ENCODE measurements around the gene SCMH1.

SCMH1 gene

GRCh38 chr1:41045740-41046139, 196.4 kb downstream of the SCMH1 start:
- TF ChIP-seq POLR2A (IDR thresholded peaks at IDR 0.05; ENCODE audit: low read depth, low read length): no peak
- DNase-seq (ENCODE audit: insufficient read length, low spot score): no peak
- no peak for FAIRE-seq

DNA sequence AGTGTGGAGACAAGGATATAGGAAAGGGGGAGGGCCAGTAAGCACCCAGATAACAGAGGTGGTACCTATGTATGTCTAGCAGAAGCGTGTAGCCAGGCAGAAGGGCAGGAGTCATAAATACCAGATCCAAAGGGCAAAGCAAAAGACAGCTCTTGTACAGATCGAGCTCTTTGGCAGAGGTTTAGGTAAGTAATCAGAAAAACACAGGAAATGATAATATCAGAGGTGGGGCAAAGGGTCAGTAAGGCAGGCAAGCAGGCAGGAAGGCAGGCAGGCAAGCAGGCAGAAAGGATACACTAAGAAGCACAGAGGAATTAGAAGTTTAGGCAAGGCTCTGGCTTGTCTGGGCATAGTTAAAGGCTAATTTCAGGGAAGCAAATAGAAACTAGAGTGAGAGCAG, 197.9 kb downstream of the SCMH1 start:
- no peak for TF ChIP-seq POLR2A (IDR thresholded peaks at IDR 0.05; ENCODE audit: low read depth, low read length)
- no peak for FAIRE-seq
- no peak for DNase-seq (ENCODE audit: insufficient read length, low spot score)

GRCh38 chr1:41041614-41042270, 200.4 kb downstream of the SCMH1 start:
- FAIRE-seq: no peak
- no peak for DNase-seq (ENCODE audit: insufficient read length, low spot score)
- no peak for TF ChIP-seq POLR2A (IDR thresholded peaks at IDR 0.05; ENCODE audit: low read depth, low read length)

DNA sequence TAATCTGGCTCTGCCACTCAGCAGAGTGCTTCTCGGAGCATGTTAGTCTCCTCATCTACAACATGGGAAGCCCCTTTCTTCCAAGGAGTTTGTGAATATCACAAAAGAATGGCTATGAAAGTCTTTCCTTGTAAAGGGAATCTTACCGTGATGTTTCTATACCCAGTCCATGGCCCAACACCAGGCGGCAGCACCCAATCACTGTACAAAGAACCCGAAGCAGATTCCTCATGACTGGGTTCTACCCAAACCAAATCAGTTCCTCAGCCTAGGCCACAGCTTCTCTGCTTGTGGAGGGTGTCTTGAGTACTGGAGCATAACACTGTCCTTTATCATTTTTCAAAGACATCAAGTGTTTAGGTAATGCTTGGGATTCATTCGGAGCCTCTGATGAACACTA, 204.0 kb downstream of the SCMH1 start:
- FAIRE-seq (no peak), DNase-seq (ENCODE audit: insufficient read length, low spot score) (no peak)
- TF ChIP-seq POLR2A (IDR thresholded peaks at IDR 0.05; ENCODE audit: low read depth, low read length): no peak

GRCh38 chr1:41037116-41037903, 204.8 kb downstream of the SCMH1 start:
- DNase-seq (ENCODE audit: insufficient read length, low spot score) (no peak), FAIRE-seq (no peak)
- TF ChIP-seq POLR2A (IDR thresholded peaks at IDR 0.05; ENCODE audit: low read depth, low read length): no peak

- no peak for DNase-seq (ENCODE audit: insufficient read length, low spot score)
- FAIRE-seq: no peak
- no peak for TF ChIP-seq POLR2A (IDR thresholded peaks at IDR 0.05; ENCODE audit: low read depth, low read length)
Observed at GRCh38 chr1:41033272-41033671, 208.8 kb downstream of the SCMH1 start.

GRCh38 chr1:41032147-41032546, 210.0 kb downstream of the SCMH1 start:
- DNase-seq (ENCODE audit: insufficient read length, low spot score): no peak
- FAIRE-seq: no peak
- no peak for TF ChIP-seq POLR2A (IDR thresholded peaks at IDR 0.05; ENCODE audit: low read depth, low read length)

- TF ChIP-seq POLR2A (IDR thresholded peaks at IDR 0.05; ENCODE audit: low read depth, low read length): no peak
- DNase-seq (ENCODE audit: insufficient read length, low spot score) (no peak), FAIRE-seq (no peak)
Observed at GRCh38 chr1:41030872-41031616, 211.1 kb downstream of the SCMH1 start.

DNA sequence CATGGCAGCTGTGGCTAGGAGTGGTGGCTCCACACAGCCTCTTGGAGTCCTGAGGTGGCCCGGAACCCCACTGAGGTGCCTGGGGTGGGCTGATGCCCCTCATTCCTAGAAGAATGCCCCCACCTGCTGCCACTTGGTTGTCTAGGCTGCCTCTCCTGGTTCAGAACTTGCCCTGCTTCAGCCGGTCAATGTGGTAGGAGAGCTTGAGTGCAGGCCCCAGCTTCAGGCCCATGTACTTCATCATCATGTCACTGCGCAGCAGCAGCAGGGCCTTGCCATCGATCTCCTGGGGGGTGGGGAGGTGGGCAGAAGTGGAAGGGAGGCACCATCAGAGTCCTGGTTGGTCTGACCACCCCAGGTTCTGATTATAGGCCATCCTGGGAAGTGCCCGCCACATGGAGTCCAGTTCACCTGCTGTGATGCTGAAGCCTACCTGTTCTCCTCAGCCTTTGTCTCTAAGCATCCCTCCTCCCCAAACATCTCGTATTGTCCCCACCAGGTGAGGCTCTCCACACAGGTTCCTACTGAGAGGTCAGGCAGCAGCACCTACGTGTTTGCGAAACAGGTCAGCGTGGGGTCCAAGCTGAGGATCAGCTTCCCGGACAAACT, 214.0 kb downstream of the SCMH1 start:
- DNase-seq (ENCODE audit: insufficient read length, low spot score): no peak
- no peak for FAIRE-seq
- no peak for TF ChIP-seq POLR2A (IDR thresholded peaks at IDR 0.05; ENCODE audit: low read depth, low read length)

DNA sequence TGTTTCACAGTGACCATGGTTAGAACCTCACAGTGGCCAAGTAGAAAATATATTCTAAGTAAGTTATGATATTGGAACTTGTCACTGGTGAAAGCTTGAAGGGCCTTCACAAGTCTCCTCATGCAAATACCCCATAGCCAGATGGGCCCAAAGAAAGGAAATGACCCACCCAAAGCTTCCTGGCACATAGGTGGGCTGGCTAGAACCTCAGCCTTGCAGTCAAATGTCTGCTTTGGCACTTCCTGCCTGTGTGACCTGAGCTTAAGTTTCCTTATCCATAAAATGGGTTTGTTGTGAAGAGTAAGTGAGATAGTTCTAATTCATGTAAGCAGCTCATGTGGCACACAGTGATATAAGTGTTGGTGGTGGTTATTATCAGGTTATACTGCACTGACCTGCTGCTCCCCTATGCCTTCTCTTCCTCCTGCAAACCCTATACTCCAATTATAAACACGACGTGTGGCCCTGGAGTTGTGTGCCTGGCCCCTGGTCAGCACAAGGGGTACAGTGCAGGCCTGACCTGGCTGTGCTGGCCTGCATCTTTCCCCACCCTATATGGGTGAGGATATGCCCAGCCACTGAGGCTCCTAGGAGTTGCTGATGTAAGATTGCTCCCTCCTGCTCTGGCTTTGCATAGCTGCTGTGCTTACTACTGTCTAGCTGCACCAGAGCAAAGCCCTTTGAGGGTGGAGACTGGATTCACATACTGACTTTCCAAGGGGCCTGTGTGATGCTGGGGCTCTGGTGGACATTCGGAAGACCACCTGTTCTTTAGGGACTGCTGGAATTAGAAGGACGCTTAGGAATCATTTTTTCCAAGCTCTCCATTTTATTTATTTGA, 215.9 kb downstream of the SCMH1 start:
- DNase-seq (ENCODE audit: insufficient read length, low spot score) (no peak), FAIRE-seq (no peak)
- no peak for TF ChIP-seq POLR2A (IDR thresholded peaks at IDR 0.05; ENCODE audit: low read depth, low read length)

DNA sequence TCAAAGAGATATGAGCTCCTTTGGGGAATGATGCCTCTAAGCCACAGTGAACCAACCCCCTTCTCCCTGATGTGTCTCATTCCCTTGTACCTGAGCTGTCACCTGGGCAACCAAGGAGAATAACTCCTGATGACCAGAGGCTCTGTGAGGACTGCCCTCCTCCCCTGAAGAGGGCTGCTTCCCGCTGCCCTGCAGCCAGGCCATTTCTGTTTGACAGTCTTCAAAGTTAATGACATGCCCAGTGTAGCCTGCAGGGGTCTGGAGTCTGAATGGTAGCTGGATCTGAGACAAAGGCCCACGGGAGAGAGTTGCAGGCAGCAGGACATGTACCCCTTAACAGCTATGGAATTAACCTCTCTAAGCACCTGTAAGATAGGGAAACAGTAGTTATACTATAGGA, 217.2 kb downstream of the SCMH1 start:
- TF ChIP-seq POLR2A (IDR thresholded peaks at IDR 0.05; ENCODE audit: low read depth, low read length): no peak
- FAIRE-seq (no peak), DNase-seq (ENCODE audit: insufficient read length, low spot score) (no peak)

DNA sequence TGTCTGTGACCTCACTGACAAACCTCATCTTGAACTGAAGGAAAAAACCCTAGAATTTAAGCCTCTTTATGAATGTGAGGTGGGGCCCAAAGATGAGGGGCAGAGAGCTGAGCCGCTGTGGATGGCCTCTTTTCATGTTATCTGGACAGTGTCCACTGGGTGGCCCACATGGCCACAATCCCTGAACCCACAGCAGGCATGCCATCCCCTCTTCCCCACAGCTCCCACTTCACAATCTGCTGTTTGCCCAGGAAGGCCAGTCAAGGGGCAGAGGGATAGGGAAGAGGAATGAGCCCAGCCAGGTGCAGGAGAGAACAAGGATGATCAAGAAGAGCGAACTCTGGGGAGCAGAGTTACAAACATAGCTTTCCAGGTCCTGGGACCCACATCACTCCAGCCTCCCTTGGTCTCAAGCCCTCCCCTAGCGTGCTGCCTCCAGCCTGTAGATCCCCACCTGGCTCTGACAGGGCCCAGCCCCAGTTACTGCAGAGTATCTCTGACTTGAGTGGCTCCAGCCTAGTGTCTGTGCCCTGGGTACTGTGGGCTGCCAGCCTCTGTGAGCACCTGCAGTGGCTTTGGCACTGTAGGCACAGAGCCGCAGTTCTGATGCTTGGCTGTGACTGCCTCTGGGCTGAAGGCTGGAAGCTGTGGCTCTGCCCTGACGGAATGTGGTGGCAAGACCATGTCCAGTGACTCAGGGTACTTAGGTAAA, 218.7 kb downstream of the SCMH1 start:
- FAIRE-seq (no peak), DNase-seq (ENCODE audit: insufficient read length, low spot score) (peak; percentile 58)
- TF ChIP-seq POLR2A (IDR thresholded peaks at IDR 0.05; ENCODE audit: low read depth, low read length): no peak

- no peak for FAIRE-seq
- DNase-seq (ENCODE audit: insufficient read length, low spot score): no peak
- TF ChIP-seq POLR2A (IDR thresholded peaks at IDR 0.05; ENCODE audit: low read depth, low read length): no peak
Observed at GRCh38 chr1:41022424-41022823, 219.7 kb downstream of the SCMH1 start.

All from H54 (cell line).